GM18507 (cell line): Measurements from ENCODE around the gene WDR43.

ENCODE experiments used
- DNase-seq: peaks from one replicate; pipeline ENCODE4 v3.0.0; 2011; ENCODE audit warnings: low read depth; ENCODE audit not compliant: insufficient read length; ENCODE audit errors: extremely low spot score
- FAIRE-seq: peaks from 2 replicates; lab custom pipeline; 2011; peaks lifted over from hg19 to GRCh38; lab: Jason Lieb, UNC

WDR43 gene

GRCh38 chr2:28906376-28906775 is 11.9 kb downstream of the WDR43 start:
- FAIRE-seq = no peak
- DNase-seq = no peak

DNA sequence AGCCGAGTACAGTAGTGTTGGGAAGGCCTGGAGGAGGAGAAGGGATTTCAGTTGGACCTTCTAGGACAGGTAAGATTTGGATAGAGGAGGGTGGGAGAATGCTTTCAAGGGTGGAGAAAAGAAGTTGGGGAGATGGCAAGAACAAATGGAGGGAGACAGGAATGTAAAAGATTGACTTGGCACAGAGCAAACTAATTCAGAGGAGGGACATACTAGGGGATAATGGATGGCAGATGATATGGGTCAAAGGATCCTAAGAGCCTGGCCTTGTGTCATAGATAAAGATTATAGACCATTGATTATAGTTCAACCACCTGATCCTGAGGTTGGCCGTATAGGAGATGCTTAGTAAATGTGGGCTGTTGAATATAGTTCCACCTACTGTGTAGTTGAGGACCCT is 12.4 kb downstream of the WDR43 start:
- no peak for FAIRE-seq
- DNase-seq = no peak

DNA sequence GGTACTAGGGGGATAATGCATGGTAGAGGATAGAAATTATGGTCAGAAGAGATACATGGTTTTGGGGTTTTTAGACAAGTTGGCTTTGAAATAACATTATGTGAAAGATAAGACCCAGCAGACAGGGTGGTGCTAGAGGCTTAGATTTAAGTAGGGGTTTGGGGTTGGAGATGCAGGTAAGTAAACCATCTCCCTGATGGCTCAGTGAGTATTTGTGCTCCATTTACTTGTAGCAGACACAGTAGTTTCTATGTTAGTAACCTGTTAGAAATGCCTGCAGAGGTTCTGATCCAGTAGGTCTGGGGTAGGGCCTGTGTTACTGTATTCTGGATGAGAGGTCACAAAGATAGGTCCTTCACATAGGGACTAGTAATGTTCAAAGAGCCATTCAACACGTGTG is 13.7 kb downstream of the WDR43 start:
- FAIRE-seq = no peak

DNA sequence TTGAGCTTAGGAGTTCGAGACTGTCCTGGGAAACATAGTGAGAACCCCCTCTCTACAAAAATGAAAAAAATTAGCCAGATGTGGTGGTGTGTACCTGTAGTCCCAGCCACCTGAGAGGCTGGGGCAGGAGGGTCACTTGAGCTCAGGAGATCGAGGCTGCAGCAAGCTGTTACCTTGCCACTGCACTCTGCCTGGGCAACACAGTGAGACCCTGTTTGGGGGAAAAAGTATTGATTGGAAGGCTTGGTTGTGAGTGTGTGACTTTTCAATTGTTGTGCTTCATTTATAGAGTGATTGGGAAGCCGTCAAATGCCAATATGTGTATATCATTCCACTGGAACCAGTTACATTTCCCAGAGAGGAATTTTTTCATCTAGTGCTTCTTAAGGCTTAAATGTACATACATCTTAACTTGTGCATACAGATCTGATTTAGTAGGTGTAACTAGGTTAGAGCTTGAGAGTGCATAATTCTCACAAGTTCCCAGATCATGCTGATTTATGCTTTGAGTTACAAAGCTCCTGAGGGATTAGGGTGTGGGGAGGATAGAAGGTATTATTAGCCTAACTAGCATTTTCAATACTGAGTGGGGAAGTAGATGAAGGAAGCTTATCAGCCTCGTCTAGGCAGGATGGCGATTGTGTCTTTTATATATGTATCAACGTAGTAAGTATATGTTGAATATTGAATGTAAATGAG is 15.3 kb downstream of the WDR43 start:
- DNase-seq (no peak), FAIRE-seq (no peak)

More for the DNA sequence above, 13.7 kb downstream of the WDR43 start:
- no peak for DNase-seq

DNA sequence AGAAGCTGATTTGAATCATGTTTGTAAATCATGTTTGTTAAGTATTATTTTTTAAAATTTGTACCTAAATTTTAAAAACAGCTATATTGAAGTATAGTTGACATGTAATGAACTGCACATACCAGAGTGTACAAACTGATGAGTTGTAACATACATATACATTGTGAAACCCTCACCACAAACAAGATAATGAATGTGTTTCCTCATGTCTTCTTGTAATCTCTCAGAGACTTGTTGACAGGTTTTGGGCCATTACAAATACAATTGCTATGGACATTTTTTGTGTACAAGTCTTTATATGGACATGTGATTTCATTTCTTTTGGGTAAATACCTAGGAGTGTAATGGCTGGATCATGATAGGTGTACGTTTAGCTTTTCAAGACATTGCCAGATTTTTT is 21.5 kb downstream of the WDR43 start:
- no peak for DNase-seq
- FAIRE-seq = no peak

DNA sequence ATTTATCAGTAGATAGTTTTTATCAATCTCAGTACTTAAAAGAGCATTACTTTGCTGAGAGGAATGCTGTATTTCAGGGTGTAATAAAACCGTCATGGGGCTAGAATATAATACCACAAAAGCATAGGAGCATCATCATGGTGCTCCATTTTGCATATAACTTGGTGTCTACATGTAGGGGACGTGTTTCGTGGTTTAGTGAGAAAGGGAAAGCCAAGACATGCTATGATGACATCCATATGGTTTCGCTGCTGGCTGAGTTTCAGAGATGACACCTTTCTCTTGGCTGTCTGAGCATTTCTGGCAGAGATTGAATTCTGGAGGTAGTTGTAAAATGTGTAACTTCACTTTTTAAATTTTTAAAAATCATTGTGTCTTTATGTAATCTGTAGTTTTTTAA is 32.4 kb downstream of the WDR43 start:
- FAIRE-seq (no peak), DNase-seq (no peak)

GRCh38 chr2:28927469-28927868 is 33.0 kb downstream of the WDR43 start:
- DNase-seq (no peak), FAIRE-seq (no peak)

DNA sequence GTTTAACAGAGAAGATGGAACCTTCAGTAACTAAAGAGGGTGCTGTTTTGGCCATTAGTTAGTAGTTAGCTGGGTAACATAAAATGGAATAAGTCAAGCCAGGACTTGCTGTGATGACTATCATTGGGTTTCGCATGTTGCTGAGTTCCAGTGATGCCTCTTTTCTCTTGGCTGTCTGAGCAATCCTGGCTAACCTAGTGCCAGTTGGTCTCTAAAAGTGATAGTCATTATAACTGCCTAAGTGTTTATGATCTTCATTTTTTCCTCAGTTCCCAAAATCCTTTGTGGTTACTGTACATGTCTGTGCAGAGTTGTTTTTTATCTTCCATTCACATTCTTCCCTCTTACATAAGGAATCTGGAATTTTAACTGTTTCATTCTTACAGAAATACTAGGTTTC is 33.4 kb downstream of the WDR43 start:
- DNase-seq (no peak), FAIRE-seq (no peak)

GRCh38 chr2:28929581-28929980 is 35.1 kb downstream of the WDR43 start:
- FAIRE-seq = no peak

DNA sequence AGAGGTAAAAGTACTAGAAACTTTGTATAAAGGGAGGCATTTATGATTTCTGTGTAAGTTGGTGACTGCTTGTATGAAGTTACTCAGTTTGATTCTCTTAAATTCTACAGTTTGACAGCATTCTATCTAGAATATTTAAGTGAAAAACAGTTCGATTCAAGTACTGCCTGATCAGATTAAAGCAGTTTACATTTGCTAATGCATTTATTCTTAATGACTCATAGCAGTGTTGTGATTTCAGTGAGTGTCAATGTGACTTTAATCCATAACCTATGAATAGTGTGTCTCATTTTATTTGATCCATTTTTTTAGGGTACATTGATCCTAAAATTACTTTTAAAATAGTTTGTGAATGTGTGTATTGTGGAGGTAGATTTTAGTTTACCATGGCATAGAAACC is 35.7 kb downstream of the WDR43 start:
- DNase-seq (no peak), FAIRE-seq (peak; percentile 33)

More at GRCh38 chr2:28929581-28929980, 35.1 kb downstream of the WDR43 start:
- DNase-seq = no peak

DNA sequence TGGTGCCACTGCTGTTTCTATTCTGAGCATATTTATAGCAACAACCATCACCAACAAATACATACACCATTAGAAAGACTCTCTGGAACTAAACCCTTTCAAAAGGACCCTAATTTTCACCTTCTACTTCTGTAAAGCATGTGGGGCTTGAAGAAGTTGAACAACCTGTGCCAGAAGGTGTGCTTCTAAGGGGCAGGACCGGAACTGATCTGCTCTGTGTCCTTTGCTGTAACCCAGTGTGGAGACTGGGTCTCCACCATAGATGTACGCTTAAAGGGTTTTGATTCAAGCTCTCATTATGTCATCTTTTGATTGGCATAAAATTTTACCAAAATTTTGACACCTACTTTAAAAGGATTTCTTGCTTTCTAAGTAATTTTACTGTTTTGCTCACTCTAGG is 40.3 kb downstream of the WDR43 start:
- DNase-seq (no peak), FAIRE-seq (no peak)

GRCh38 chr2:28941008-28941407 is 46.5 kb downstream of the WDR43 start:
- FAIRE-seq = no peak
- DNase-seq = no peak

GRCh38 chr2:28944535-28945248 is 50.2 kb downstream of the WDR43 start:
- FAIRE-seq = no peak

GRCh38 chr2:28948160-28948559 is 53.7 kb downstream of the WDR43 start:
- no peak for DNase-seq
- no peak for FAIRE-seq

More at GRCh38 chr2:28944535-28945248, 50.2 kb downstream of the WDR43 start:
- DNase-seq = no peak

DNA sequence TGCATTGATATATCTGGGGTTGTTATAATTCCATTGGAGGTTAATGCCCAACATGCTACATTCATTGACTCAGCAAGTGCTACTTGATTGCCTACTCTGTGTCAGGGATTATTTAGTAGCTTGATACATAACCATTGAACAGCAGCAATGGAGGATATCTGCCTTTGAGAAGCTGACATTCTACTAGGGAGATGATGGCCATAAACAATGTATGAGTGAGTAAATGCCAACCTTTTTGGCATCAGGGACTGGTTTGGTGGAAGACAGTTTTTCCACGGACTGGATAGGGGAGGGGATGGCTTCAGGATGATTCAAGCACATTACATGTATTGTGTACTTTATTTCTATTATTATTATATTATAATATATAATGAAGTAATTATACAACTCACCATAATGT is 54.7 kb downstream of the WDR43 start:
- FAIRE-seq (no peak), DNase-seq (no peak)

DNA sequence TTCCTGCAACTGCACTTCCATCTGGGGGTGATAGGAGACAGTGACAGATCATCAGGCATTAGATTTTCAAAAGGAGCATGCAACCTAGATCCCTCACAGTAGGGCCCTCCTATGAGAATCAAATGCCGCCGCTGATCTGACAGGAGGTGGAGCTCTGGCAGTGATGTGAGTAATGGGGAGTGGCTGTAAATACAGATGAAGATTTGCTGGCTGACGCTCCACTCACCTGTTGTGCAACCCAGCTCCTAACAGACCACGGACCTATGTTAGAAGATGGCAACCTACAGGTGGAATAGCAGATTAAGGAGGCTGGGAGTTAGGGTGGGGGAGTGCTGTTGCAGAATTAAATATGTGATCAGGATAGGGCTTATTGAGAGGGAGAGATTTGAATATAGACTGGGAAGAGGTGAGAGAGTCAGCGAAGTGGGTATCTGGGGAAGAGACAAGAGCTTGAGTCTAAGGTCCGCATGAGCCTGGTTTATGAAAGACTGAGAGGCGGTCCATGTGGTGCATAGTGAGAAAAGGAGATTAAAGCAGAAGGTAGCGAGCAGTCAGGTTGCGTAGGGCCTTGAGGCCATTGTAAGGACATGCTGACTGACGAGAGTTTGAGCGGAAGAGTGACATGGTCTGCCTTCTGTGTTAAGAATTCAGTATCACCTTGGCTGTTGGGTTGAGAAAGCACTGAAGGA is 55.3 kb downstream of the WDR43 start:
- FAIRE-seq (no peak), DNase-seq (no peak)

- DNase-seq = no peak
- no peak for FAIRE-seq
These were observed 56.6 kb downstream of the WDR43 start for GRCh38 chr2:28950941-28951630.

DNA sequence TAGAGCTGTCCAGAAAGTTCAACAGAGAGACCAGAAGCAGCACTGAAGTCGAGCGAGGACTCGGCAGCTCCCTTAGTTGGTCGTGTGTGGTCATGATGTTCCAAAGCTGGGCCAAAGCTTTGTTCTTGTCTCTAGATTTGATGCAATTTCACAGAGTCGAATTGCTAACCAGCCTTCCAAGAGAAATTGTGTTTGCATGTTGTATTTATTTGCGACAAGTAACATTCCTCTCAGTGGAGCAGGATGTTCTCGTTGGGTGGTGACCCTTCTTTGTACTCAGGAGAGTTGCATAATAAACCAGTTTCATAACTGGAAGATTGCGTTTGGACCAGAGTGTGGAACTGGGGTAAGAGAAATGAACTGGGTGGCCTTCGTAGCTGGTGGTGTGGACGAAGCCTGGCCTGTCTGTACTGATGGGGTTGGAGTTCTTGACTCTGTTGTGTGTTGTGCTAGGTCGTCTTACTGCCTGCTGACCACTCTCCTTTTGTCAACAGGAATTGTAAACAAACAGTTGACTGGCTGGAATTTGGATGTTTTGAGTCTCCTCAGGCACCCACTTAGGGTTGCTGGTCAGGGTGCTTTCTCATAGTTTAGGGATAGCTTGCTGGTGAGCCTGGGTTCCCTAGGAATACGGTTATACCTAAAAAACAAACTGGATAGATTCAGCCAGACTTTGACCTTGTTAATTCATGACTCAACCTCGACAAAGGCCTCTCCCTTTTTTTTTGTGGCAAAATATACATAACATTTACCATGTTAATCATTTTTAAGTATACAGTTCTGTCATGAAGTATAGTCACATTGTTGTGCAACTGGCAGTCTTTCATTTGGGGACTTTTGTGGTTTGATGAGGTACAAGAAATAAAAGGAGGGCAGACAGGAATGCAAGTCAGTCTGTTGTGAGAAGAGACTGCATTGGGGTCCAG is 57.7 kb downstream of the WDR43 start:
- no peak for FAIRE-seq
- no peak for DNase-seq

- no peak for FAIRE-seq
- no peak for DNase-seq
These were observed 58.4 kb downstream of the WDR43 start for GRCh38 chr2:28952836-28953211.
